HG02981 (cell line): ENCODE results near the gene MACF1.

ENCODE experiments used
- ATAC-seq: cut with Tn5 transposase; IDR thresholded peaks from one replicate; pipeline ENCODE4 v1.9.1; 2021; ENCODE audit warnings: mild to moderate bottlenecking, moderate library complexity; ENCODE audit not compliant: unreplicated experiment

The MACF1 gene

GRCh38 chr1:39337067-39337466 is 132.6 kb downstream of the MACF1 start:
- ATAC-seq = no peak

DNA sequence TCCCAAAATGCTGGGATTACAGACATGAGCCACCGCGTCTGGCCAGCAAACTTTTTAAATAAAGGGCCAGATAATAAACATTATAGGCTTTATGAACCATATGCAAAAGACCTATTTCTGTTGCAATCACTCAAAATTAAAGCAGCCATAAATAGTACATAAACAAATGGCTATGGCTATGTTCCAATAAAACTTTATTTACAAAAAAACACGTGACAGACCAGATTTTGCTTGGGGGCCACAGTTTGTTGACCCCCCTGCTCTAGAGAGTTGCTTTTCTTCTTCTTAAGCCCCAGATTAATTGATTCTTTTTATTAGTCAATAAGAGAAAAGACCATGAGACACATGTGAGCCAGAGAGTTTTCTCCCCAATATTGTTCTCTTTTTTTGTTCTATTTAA is 138.3 kb downstream of the MACF1 start:
- ATAC-seq = no peak

DNA sequence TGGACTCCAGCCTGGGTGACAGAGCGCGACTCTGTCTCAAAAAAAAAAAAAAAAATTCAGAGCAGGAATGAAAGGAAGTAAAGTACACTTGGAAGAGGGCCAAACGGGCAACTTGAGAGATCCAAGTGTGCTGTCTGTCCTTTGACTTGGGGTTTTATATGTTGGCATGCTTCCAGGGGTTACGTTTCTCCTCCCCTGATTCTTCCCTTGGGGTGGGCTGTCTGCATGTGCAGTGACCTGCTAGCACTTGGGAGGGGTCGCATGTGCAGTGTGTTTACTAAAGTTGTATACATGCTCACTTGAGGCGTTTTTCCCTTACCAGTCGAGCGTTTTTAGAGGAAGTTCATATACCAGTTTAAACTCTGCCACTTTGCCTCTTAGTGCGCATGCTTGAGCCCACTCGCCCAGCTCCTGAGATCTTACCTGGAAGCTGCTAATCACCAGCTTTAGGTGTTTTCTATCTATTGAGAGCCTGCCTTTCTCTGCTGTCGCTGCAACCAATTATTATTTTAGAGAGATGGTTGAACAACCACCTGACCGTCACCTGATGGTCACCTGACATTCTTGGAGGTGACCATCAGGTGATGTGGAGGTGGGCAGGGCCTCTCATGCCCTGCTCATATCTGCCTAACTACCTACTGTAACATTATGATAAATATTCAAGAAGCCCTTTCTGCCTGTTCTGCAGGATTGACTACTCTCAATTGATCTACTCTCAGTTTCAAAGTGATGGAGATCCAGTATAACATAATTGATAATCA is 140.1 kb downstream of the MACF1 start:
- no peak for ATAC-seq

DNA sequence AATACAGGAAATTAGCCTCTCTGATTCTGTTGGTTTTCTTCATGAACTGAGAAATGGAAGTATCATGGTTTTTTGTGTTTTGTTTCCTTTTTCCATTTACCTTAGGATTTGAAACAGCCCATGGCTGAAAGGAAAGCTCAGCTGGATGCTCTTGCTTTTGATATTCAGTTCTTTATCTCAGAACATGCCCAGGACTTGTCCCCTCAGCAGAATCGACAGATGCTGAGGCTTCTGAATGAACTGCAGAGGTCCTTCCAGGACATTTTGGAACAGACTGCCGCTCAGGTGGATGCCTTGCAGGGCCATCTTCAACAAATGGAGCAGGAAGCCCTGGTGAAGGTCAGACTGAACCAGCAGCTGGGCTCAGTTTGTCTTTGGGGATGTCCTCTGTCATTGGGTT is 142.4 kb downstream of the MACF1 start:
- no peak for ATAC-seq

- ATAC-seq = no peak
These were observed 143.8 kb downstream of the MACF1 start for GRCh38 chr1:39348278-39348677.

- no peak for ATAC-seq
These were observed 148.4 kb downstream of the MACF1 start for GRCh38 chr1:39352881-39353280.

GRCh38 chr1:39354572-39354971 is 150.1 kb downstream of the MACF1 start:
- ATAC-seq = no peak

DNA sequence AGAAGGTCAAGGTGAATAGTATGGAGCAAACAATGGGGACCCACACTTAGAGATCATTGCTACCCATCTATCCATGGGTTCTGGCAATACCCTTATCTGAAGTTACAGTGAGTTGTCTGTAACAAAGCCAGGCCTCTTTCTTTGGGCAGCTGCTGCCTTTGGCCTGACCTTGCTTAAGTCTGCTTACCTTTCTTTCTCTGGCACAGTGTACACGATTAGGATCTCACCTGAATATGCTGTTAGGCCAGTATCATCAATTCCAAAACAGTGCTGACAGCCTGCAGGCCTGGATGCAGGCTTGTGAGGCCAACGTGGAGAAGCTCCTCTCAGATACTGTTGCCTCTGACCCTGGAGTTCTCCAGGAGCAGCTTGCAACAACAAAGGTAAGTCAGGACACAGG is 154.0 kb downstream of the MACF1 start:
- no peak for ATAC-seq

GRCh38 chr1:39359028-39359570 is 154.6 kb downstream of the MACF1 start:
- ATAC-seq = no peak

GRCh38 chr1:39360731-39361130 is 156.2 kb downstream of the MACF1 start:
- ATAC-seq = no peak

DNA sequence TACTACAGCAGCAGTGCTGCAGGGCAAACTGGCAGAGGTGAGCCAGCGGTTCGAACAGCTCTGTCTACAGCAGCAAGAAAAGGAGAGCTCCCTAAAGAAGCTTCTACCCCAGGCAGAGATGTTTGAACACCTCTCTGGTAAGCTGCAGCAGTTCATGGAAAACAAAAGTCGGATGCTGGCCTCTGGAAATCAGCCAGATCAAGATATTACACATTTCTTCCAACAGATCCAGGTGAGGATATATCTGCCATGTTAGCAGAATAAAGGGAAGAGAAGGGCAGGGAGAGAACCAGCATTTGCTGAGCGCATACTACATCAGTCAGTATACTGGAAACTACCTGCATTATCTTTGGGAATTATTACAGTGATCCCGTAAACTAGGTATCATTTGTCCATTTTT is 157.0 kb downstream of the MACF1 start:
- ATAC-seq = no peak

GRCh38 chr1:39363267-39363666 is 158.8 kb downstream of the MACF1 start:
- no peak for ATAC-seq

GRCh38 chr1:39368045-39368444 is 163.6 kb downstream of the MACF1 start:
- ATAC-seq = no peak

GRCh38 chr1:39369565-39369964 is 165.1 kb downstream of the MACF1 start:
- ATAC-seq = no peak

- ATAC-seq = no peak
These were observed 166.1 kb downstream of the MACF1 start for GRCh38 chr1:39370602-39371001.

DNA sequence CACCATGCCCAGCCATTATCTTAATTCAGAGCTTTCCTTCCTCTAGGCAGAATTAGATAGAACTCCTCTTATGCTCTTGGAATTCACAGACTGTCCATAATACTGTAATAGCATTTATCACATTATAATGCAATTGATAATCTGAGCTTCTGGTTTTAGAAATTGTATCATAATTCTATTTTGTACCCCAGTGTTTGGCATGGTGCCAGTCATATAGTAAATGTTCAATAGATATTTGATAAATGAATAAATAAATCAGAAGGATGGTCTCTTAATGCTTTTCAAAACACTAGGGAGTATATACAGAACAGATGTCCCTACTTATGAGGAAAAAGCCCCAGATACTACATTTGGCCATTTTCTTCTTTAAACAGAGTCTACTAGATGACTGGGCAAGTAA is 167.6 kb downstream of the MACF1 start:
- ATAC-seq = no peak

DNA sequence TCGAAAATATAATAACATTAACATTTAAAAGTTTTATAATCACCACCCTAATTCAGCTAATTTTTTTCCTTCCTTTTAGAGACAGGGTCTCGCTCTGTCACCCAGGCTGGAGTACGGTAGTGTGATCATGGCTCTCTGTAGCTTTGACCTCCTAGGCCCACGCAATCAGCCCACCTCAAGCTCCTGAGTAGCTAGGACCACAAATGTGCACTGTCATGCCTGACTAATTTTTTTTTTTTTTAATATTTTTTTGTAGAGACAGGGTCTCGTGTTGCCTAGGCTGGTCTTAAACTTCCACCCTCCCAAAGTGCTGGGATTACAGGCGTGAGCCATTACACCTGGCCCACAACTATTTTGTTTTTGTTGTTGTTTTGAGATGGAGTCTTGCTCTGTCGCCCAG is 172.2 kb downstream of the MACF1 start:
- no peak for ATAC-seq

- no peak for ATAC-seq
These were observed 173.9 kb downstream of the MACF1 start for GRCh38 chr1:39378377-39378776.

DNA sequence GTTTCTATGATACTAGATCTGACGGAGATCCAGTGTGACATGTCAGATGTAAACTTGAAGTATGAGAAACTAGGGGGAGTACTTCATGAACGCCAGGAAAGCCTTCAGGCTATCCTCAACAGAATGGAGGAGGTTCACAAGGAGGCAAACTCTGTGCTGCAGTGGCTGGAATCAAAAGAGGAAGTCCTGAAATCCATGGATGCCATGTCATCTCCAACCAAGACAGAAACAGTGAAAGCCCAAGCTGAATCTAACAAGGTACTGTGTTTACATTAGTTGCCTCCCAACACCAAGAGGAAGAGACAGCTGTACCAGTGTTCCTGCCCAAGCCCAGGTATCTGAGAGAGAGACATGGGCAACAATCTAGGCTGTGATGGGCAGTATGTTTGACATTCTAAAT is 174.7 kb downstream of the MACF1 start:
- no peak for ATAC-seq

- no peak for ATAC-seq
These were observed 175.5 kb downstream of the MACF1 start for GRCh38 chr1:39380036-39380435.

GRCh38 chr1:39381839-39382238 is 177.3 kb downstream of the MACF1 start:
- ATAC-seq = no peak

DNA sequence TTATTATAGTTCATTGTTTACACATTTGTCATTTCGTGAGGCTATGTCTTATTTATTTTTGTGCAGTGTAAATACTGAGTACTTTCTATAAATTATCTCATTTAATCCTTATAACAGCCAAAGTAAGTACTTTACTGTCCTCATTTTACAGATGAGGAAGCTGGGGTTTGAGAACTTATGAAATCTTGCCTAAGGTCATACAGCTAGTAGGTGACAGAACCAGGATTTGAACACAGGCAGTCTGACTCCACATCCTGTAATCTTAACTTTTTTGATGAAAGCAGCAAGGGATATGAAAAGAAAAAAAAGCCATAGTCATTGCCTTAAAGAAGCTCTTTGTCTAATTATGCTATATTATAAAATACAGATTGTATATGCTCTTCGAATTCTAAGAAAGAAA is 179.8 kb downstream of the MACF1 start:
- no peak for ATAC-seq
